ENCODE data around the gene TM4SF4.

Gene TM4SF4

GRCh38 chr3:149455366-149455765 is 19.1 kb upstream of the TM4SF4 start:
- no peak for DNase-seq (ENCODE audit: low spot score)

DNA sequence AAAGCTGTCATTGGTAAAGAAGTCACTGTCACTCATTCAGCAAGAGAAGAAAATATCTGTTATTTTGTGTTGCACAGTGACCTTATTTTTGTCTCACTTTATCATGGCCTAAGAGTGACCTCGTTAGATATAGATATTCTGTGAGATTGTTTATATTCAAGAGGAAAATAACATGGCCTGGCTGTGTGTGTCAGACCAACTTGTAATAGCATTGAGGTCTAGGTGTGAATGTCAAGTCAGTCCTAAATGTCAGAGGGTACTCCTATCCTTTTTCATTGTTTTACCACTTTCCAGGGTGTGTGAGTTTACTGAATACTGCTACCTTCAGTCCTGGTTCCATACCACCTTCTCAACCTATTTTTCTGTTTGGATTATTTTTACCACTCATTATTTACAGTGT is 18.5 kb upstream of the TM4SF4 start:
- no peak for DNase-seq (ENCODE audit: low spot score)

- DNase-seq (ENCODE audit: low spot score) = no peak
Observed at GRCh38 chr3:149459491-149460059, 14.9 kb upstream of the TM4SF4 start.

DNA sequence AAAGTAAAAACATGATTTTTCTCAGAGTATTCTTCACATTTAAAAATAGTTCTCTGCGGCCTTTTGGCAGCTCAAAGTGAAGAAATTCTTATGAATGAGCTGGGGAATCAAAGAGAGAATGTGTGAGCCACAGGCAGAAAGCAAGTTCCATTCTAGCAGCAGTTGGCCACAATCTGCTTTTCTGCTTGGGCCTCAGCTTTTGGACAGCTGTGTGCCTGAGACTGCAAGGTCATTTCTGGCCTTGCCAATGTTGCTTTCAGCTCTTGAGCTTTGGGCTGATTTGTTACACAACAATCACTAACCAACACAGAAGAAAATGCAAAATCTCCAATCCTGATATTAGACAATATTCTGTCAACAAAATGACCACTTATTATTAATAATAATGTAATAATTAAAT is 14.4 kb upstream of the TM4SF4 start:
- DNase-seq (ENCODE audit: low spot score) = no peak

DNA sequence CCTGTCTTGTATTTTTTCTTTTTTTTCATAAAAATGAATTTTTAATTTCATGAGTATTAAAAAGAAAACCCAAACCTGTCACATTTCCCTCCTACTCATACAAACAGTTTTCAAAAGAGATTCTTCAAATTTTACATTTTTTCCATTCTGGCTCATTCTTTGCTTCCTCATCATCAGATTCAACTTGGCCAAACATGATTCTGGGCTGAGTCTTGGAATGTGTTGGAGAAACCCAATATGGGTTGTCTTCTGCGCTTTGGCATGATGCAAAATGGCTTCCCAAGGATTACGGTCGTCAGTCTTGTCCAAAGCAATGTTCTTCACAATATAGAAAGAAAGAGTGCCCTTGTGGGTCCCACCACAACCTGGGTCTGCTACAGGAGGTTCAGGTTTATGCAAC is 12.4 kb upstream of the TM4SF4 start:
- no peak for DNase-seq (ENCODE audit: low spot score)

GRCh38 chr3:149462581-149463011 is 11.9 kb upstream of the TM4SF4 start:
- DNase-seq (ENCODE audit: low spot score) = no peak

- DNase-seq (ENCODE audit: low spot score) = no peak
Observed at GRCh38 chr3:149463921-149464320, 10.6 kb upstream of the TM4SF4 start.

DNA sequence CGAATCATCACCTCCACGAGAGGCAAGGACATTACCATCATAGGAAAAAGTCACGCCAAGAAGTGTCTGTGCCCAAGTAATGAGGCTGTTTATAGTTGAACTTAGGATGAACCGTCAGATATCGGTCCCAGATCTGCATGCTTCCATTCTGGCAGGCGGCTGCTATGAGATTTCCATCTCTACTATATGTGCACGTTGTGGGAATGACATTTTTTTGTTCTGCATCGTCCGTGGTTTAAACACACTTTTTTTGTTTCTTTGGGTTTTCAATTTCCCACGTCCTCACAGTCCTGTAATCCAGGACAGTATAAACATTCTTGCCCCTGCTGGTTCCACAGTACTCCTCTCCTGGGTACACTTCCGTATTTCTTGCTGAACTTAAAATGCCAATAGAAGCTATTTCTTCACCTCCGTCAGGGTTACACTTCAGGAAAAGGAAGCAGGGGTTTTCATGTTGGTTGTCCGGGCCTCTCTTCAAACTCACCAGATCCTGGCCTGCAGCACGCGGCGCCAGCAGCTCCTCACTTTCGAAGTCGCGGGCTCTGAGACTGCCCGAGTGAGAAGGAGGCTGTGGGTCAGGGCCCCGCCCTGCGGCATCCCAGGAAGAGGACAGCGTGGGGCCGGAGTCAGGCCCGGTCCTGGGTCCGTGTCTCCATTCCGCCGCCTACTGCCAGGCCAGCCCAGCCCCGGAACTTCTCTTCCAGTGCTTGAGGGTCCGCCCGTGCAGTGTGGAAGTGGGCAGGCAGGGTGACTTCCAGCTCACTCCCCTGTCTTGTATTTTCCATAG is 9.8 kb upstream of the TM4SF4 start:
- no peak for DNase-seq (ENCODE audit: low spot score)

- no peak for DNase-seq (ENCODE audit: low spot score)
Observed at GRCh38 chr3:149465351-149465883, 9.1 kb upstream of the TM4SF4 start.

DNA sequence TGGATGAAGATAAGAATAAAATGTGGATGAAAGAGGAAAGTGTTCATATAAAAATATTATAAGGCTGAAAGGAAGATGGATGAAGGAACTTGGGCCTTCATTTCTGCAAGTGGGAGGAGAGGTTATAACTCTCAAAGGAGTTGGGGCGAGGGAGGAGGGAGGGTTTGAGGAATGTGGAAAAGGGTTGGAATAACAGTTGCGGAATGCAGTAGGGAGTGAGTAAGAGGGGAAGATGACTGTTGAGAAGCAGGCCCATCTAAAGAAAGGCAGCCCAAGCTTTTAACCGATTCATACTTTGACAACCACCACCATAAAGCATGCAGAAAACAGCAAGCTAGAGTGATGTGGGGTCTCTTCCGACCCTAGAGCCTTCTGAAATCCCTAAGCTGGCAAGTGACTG is 8.3 kb upstream of the TM4SF4 start:
- no peak for DNase-seq (ENCODE audit: low spot score)

- no peak for DNase-seq (ENCODE audit: low spot score)
Observed at GRCh38 chr3:149468504-149469212, 5.8 kb upstream of the TM4SF4 start.

DNA sequence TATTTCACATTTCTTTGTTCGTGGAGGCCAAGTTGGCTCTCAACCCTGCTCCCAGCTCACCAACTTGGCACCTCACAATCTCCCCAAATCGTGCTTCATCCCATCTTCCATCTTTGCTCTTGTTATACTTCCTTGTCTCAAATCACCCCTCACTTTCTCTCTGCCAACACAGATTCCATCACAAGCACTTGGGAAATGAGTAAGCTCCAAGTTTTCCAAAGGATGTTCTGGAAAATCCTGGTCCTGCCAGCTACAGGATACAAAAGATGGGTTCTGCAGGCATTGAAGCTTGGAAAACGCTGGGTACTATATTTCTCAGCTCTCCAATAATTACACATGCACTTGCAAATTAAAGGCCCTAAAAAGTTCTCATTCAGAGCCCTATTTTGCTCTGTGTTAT is 4.1 kb upstream of the TM4SF4 start:
- DNase-seq (ENCODE audit: low spot score) = no peak

- no peak for DNase-seq (ENCODE audit: low spot score)
Observed at GRCh38 chr3:149472030-149472797, 2.3 kb upstream of the TM4SF4 start.

- no peak for DNase-seq (ENCODE audit: low spot score)
Observed at GRCh38 chr3:149473357-149474249, 894 bp upstream of the TM4SF4 start.

DNA sequence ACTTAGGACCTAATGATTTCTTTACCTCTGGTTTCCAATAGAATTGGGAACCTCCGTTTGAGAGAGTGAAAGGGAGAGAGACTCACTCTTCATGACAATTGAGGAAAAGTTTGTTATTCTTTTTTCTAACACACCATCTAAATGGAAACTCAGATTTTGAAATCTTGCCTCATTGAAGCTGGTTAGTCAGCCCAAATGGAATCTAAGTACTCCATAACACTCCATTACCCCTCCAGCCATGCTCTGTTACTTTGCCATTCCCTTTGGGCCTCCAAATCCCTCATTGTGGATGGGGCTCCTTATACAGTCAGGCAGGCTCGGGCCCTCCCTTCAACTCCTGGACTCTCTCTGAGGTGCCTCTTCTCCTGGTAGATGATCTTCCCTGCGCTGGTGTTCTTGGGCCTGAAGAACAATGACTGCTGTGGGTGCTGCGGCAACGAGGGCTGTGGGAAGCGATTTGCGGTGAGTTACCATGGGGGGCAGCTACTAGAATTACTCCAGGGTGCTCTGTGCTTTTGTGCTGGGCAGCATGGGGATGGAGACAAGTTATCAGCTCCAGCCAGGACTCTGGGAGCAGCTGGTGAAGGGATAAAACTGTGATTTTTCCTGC is 1.1 kb downstream of the TM4SF4 start:
- DNase-seq (ENCODE audit: low spot score) = no peak

GRCh38 chr3:149476225-149476624 is 1.7 kb downstream of the TM4SF4 start:
- no peak for DNase-seq (ENCODE audit: low spot score)

DNA sequence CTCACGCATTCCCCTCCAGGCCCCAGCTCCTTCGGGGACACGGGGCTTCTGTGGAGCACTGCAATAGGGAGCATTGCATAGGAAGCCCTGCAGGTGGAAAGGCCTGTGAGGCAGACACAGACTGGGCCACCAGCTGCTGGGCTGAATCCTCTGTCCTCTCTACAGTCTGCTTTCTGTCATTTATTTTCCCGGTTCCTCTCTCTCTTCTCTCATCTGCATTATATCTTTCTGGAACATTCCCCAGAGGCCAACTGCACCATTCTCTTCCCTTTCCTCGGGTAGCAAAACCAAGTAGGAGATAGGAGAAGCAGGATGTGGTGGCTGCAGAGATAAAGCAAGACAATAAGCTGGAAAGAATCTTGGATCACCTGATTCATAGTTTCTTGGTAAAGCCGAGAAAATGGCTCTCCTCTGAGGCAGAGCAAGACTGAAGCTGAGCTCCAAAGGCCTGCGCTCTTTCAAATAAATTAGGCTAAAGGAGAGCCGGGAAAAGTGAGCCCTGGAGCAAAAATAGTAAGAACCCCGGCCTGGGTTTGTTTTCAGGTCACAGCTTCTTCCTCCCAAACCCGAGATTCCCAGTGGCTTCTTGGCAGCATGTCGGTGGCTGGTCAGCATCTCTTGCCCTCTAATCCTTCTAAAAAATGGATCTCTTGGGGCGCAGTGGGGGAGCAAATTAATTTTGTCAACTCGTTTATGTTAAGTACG is 5.3 kb downstream of the TM4SF4 start:
- DNase-seq (ENCODE audit: low spot score) = no peak

GRCh38 chr3:149480326-149481017 is 6.0 kb downstream of the TM4SF4 start:
- peak; percentile 12 for DNase-seq (ENCODE audit: low spot score)

- no peak for DNase-seq (ENCODE audit: low spot score)
Observed at GRCh38 chr3:149481056-149481455, 6.6 kb downstream of the TM4SF4 start.
